GM23338 (cell line): ENCODE data around the gene SDHAF2. TPM values are rescaled to one million over a fixed set of nuclear protein-coding genes. Genes with fewer than 3 reads are reported as not detected.

Experiments used
- ATAC-seq: fragments of 200-7000 bp; cut with Tn5 transposase; 3 replicates; pipeline ENCODE4 v1.9.1; 2020
- DNase-seq: peaks from one replicate; pipeline ENCODE4 v3.0.0-alpha.2; 2015; ENCODE audit warnings: low spot score
- H2AFZ ChIP-seq: fragments of 200-600 bp; sonication (generic); 2 replicates; pipeline ENCODE4 v1.8.0; 2016; ENCODE audit warnings: antibody characterized with exemption, mild to moderate bottlenecking, moderate library complexity
- H3F3A ChIP-seq: fragments of 200-600 bp; sonication (generic); replicated peaks from 2 replicates; pipeline ENCODE4 v1.8.0; 2017; ENCODE audit warnings: antibody characterized with exemption, mixed run types, low read depth
- H3K27ac ChIP-seq: fragments of 200-600 bp; sonication (generic); 2 replicates; pipeline ENCODE4 v1.6.1; 2016; ENCODE audit warnings: low read depth
- H3K27me3 ChIP-seq: fragments of 200-600 bp; sonication (generic); 2 replicates; pipeline ENCODE4 v1.8.0; 2016; ENCODE audit warnings: mild to moderate bottlenecking, mixed run types, moderate library complexity; ENCODE audit not compliant: insufficient read depth
- H3K36me3 ChIP-seq: fragments of 200-600 bp; sonication (generic); 2 replicates; pipeline ENCODE4 v1.8.0; 2016; ENCODE audit warnings: mild to moderate bottlenecking; ENCODE audit not compliant: insufficient read depth
- H3K4me1 ChIP-seq: fragments of 200-600 bp; sonication (generic); 2 replicates; pipeline ENCODE4 v1.8.0; 2016; ENCODE audit warnings: mild to moderate bottlenecking, moderate library complexity; ENCODE audit not compliant: insufficient read depth
- H3K4me2 ChIP-seq: fragments of 200-600 bp; sonication (generic); 2 replicates; pipeline ENCODE4 v1.7.1; 2017; ENCODE audit warnings: mixed run types
- H3K4me3 ChIP-seq: fragments of 200-600 bp; sonication (generic); 2 replicates; pipeline ENCODE4 v1.6.1; 2016; ENCODE audit warnings: mixed run types
- H3K79me2 ChIP-seq: fragments of 200-600 bp; sonication (generic); replicated peaks from 2 replicates; pipeline ENCODE4 v1.8.0; 2017; ENCODE audit warnings: mild to moderate bottlenecking; ENCODE audit not compliant: insufficient read depth
- H3K9me2 ChIP-seq: fragments of 200-600 bp; sonication (generic); 2 replicates; pipeline ENCODE4 v1.8.0; 2017; ENCODE audit not compliant: insufficient read depth
- H4K20me1 ChIP-seq: fragments of 200-600 bp; sonication (generic); replicated peaks from 2 replicates; pipeline ENCODE4 v1.8.0; 2017; ENCODE audit warnings: mild to moderate bottlenecking; ENCODE audit not compliant: insufficient read depth
- H3K27ac Mint-ChIP-seq: 2 replicates; pipeline ENCODE4 v1.8.0; 2020; ENCODE audit warnings: inconsistent platforms, mild to moderate bottlenecking, moderate library complexity, mixed read lengths
- H3K27me3 Mint-ChIP-seq: 3 replicates; pipeline ENCODE4 v1.8.0; 2022; ENCODE audit warnings: low read depth, mild to moderate bottlenecking, moderate library complexity, mixed read lengths, inconsistent platforms; ENCODE audit not compliant: insufficient read depth, poor library complexity
- H3K36me3 Mint-ChIP-seq: 3 replicates; pipeline ENCODE4 v1.8.0; 2021; ENCODE audit warnings: low read depth, mild to moderate bottlenecking, inconsistent platforms, moderate library complexity, mixed read lengths
- H3K4me1 Mint-ChIP-seq: 3 replicates; pipeline ENCODE4 v1.8.0; 2020; ENCODE audit warnings: mild to moderate bottlenecking, inconsistent platforms, mixed read lengths
- H3K4me3 Mint-ChIP-seq: 3 replicates; pipeline ENCODE4 v1.8.0; 2021; ENCODE audit warnings: moderate library complexity, mild to moderate bottlenecking, inconsistent platforms, mixed read lengths
- H3K9me3 Mint-ChIP-seq: 3 replicates; pipeline ENCODE4 v1.8.0; 2020; ENCODE audit warnings: moderate library complexity, mild to moderate bottlenecking, inconsistent platforms, mixed read lengths
- CREB1 ChIP-seq: fragments of 250-450 bp; sonication (Bioruptor Pico); IDR thresholded peaks from 2 replicates; pipeline ENCODE4 v1.5.0; 2020; ENCODE audit warnings: low read depth, mild to moderate bottlenecking, moderate library complexity
- CTCF ChIP-seq, 2 experiments: fragments of 200-600 bp in 1 of 2; sonication (generic) in 1 of 2; conservative IDR thresholded peaks; 2 replicates each; pipeline versions ENCODE4 v1.5.1 to v1.6.1; 2016 to 2017; ENCODE audit warnings: antibody characterized with exemption in 2 of 2, low read depth in 2 of 2, mild to moderate bottlenecking in 2 of 2, moderate library complexity in 1 of 2
- ETS1 ChIP-seq: IDR thresholded peaks from 2 replicates; pipeline ENCODE4 v1.6.1; 2016; ENCODE audit warnings: antibody characterized with exemption
- EZH2 ChIP-seq: fragments of 200-600 bp; sonication (generic); IDR thresholded peaks from one replicate; pipeline ENCODE4 v1.8.0; 2017; ENCODE audit warnings: antibody characterized with exemption, mild to moderate bottlenecking, low read depth; ENCODE audit not compliant: unreplicated experiment
- EZH2phosphoT487 ChIP-seq: fragments of 200-600 bp; sonication (generic); IDR thresholded peaks from one replicate; pipeline ENCODE4 v1.8.1; 2018; ENCODE audit warnings: antibody characterized with exemption; ENCODE audit not compliant: unreplicated experiment
- JUNB ChIP-seq: IDR thresholded peaks from one replicate; pipeline ENCODE4 v1.6.1; 2016; ENCODE audit warnings: antibody characterized with exemption; ENCODE audit not compliant: unreplicated experiment
- NANOG ChIP-seq: IDR thresholded peaks from 2 replicates; pipeline ENCODE4 v1.6.1; 2016; ENCODE audit warnings: antibody characterized with exemption, borderline replicate concordance
- STAT1 ChIP-seq: IDR thresholded peaks from one replicate; pipeline ENCODE4 v1.6.1; 2016; ENCODE audit warnings: antibody characterized with exemption; ENCODE audit not compliant: unreplicated experiment
- ZNF114 ChIP-seq: fragments of 250-450 bp; sonication (Bioruptor Pico); IDR thresholded peaks from 2 replicates; pipeline ENCODE4 v1.5.0; 2020; ENCODE audit warnings: mild to moderate bottlenecking, moderate library complexity
- ZNF331 ChIP-seq: fragments of 250-450 bp; sonication (Bioruptor Pico); IDR thresholded peaks from 2 replicates; pipeline ENCODE4 v1.5.0; 2020; ENCODE audit warnings: low read depth, mild to moderate bottlenecking, moderate library complexity
- polyA plus RNA-seq: library from polyadenylated mRNA; unstranded; fragments of >200 nt; fragmentation: Nextera tagmentation; extraction: Ambion mirVana; gene quantifications from 2 replicates; pipeline ENCODE4 v1.2.1, GENCODE V29; 2016
- total RNA-seq: library from RNA; depleted of rRNA; stranded (reverse); fragments of >200 nt; shearing (Covaris generic); gene quantifications from 2 replicates; pipeline ENCODE4 v1.2.3, GENCODE V29; 2014
- TF ChIP-seq, protein P1 (sequence below): IDR thresholded peaks from one replicate; pipeline ENCODE4 v1.6.1; 2018; ENCODE audit warnings: antibody characterized with exemption; ENCODE audit not compliant: unreplicated experiment

The SDHAF2 gene
- total and polyA plus RNA-seq, 2 experiments from 2014 or later = 53.8 to 57.0 TPM

- TF ChIP-seq EZH2phosphoT487 (no peak), JUNB (no peak), EZH2 (no peak), CTCF (conservative IDR thresholded peaks at IDR 0.05; ENCODE audit: low read depth in 2 of 2) (no peak), ETS1 (no peak)
Observed at GRCh38 chr11:61484541-61484940, 54.6 kb downstream of the SDHAF2 start (continued).

- Mint-ChIP-seq H3K36me3 (no peaks in the 10 kb centered on the region), H3K27ac (no peak overlapping the region), H3K4me1 (peaks cover 47% of the 10 kb centered on the region), H3K4me3 (no peak overlapping the region), H3K27me3 (peaks cover 23% of the 10 kb centered on the region), H3K9me3 (no peaks in the 10 kb centered on the region; the same call in 2 of the 3 replicates)
- no peak overlapping the region for H2AFZ ChIP-seq
- no peaks in the 10 kb centered on the region for H3K27me3 ChIP-seq
- no peak overlapping the region for H3K4me2 ChIP-seq
- H3K4me3 ChIP-seq = no peak overlapping the region
- TF ChIP-seq ZNF331 (CRISPR knock-in tag) = no peak
- no peak for TF ChIP-seq CTCF (conservative IDR thresholded peaks at IDR 0.05; ENCODE audit: low read depth in 2 of 2)
- TF ChIP-seq JUNB = no peak
- H4K20me1 ChIP-seq = 0 out of 2 replicates have a peak, but pooled peaks cover 2% of the 10 kb centered on the region
- no peaks in the 10 kb centered on the region for H3K79me2 ChIP-seq
- peaks cover 30% of the 10 kb centered on the region for H3K4me1 ChIP-seq
- no peaks in the 10 kb centered on the region for H3K36me3 ChIP-seq
- H3F3A ChIP-seq = 0 out of 2 replicates have a peak, but pooled peaks cover 6% of the 10 kb centered on the region
- DNase-seq (no peak), ATAC-seq (no peak)
- no peak overlapping the region for H3K27ac ChIP-seq
- no peaks in the 10 kb centered on the region for H3K9me2 ChIP-seq
Observed at GRCh38 chr11:61485080-61485479, 55.2 kb downstream of the SDHAF2 start.

DNA sequence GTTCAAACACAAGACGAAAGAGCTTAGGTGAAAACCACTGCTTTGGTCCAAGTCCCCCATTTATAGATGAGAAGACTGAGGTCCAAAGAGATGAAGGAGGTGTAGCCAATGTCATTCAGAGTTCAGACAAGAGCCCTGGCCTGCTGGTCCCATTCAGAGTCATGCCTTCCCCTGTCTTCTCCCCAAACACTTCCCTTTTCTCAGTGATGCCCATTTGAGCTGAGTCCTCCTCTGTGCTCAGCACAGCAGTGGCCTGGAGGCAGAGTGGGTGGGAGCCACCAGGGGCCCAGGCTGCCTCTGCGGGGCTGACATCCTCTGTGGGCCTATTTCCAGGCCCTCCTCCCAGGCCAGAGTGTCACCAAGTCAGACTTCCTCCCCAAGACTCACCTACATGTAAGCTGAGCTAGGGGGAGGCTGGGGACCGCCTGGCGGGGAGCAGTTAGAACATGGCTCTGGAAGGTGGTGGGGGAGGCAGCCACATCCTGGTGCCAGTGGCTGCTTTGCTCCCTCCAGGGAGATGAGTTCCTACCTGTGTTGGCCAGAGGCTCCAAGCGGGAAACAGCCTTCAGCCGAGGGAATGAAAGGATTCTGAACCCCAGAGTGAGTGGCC, 56.2 kb downstream of the SDHAF2 start:
- ATAC-seq (no peak), DNase-seq (no peak)
- H3K4me1 ChIP-seq = peaks cover 29% of the 10 kb centered on the region
- Mint-ChIP-seq H3K27me3 (peaks cover 22% of the 10 kb centered on the region), H3K4me3 (no peak overlapping the region), H3K36me3 (no peaks in the 10 kb centered on the region), H3K27ac (no peak overlapping the region), H3K4me1 (peaks cover 42% of the 10 kb centered on the region), H3K9me3 (no peaks in the 10 kb centered on the region; the same call in 2 of the 3 replicates)
- no peaks in the 10 kb centered on the region for H3K79me2 ChIP-seq
- no peaks in the 10 kb centered on the region for H3K9me2 ChIP-seq
- no peak overlapping the region for H3K4me3 ChIP-seq
- H3K27ac ChIP-seq = no peak overlapping the region
- H3K4me2 ChIP-seq = no peak overlapping the region
- 0 out of 2 replicates have a peak, but pooled peaks cover 6% of the 10 kb centered on the region for H3F3A ChIP-seq
- H3K36me3 ChIP-seq = no peaks in the 10 kb centered on the region
- H3K27me3 ChIP-seq = no peaks in the 10 kb centered on the region
- H2AFZ ChIP-seq = no peak overlapping the region
- no peaks in the 10 kb centered on the region for H4K20me1 ChIP-seq
- TF ChIP-seq EZH2 (no peak), EZH2phosphoT487 (no peak), CREB1 (CRISPR knock-in tag) (no peak), STAT1 (no peak), ZNF114 (CRISPR knock-in tag) (no peak), NANOG (no peak), ZNF331 (CRISPR knock-in tag) (no peak)
- TF ChIP-seq, protein P1, sequence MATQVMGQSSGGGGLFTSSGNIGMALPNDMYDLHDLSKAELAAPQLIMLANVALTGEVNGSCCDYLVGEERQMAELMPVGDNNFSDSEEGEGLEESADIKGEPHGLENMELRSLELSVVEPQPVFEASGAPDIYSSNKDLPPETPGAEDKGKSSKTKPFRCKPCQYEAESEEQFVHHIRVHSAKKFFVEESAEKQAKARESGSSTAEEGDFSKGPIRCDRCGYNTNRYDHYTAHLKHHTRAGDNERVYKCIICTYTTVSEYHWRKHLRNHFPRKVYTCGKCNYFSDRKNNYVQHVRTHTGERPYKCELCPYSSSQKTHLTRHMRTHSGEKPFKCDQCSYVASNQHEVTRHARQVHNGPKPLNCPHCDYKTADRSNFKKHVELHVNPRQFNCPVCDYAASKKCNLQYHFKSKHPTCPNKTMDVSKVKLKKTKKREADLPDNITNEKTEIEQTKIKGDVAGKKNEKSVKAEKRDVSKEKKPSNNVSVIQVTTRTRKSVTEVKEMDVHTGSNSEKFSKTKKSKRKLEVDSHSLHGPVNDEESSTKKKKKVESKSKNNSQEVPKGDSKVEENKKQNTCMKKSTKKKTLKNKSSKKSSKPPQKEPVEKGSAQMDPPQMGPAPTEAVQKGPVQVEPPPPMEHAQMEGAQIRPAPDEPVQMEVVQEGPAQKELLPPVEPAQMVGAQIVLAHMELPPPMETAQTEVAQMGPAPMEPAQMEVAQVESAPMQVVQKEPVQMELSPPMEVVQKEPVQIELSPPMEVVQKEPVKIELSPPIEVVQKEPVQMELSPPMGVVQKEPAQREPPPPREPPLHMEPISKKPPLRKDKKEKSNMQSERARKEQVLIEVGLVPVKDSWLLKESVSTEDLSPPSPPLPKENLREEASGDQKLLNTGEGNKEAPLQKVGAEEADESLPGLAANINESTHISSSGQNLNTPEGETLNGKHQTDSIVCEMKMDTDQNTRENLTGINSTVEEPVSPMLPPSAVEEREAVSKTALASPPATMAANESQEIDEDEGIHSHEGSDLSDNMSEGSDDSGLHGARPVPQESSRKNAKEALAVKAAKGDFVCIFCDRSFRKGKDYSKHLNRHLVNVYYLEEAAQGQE = no peak
